ENCODE results near the gene FANCM.

DNA sequence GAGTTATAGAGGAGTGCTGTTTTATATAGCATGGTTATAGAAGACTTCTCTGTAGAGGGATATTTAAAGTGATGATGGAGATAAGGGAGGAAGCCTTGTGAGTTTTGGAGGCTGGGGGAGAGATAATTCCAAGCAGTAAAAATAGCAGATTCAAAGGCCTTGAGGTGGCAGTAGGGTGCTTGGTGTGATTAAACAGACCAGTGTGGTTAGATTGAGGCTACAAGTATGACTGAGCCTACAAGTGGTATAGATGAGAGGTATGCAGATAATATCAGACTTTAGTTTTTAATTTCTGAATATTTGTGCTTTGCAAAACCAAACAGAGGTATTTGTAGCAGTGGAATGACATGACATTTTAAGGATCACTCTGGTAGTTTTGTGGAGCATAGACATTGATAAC is 20.3 kb downstream of the FANCM start:
- TF ChIP-seq POLR2A (IDR thresholded peaks at IDR 0.05; ENCODE audit: low read length) (no peak), GATA1 (IDR thresholded peaks at IDR 0.05; ENCODE audit: low read depth, low read length) (no peak)
